K562 (cell line): ENCODE measurements around the gene GGT6. TPM values are rescaled to one million over a fixed set of nuclear protein-coding genes. Genes with fewer than 3 reads are reported as not detected.

Experiments
- ATAC-seq: fragments of 200-7000 bp; cut with Tn5 transposase; 3 replicates; pipeline ENCODE4 v1.9.1; 2020; ENCODE audit warnings: moderate library complexity
- BruUV-seq: library from RNA; stranded (reverse); fragments of 400-500 nt; replicated peaks from 2 replicates; lab custom pipeline; 2021; lab: Mats Ljungman, UMichigan
- CTCF ChIA-PET: fragments of 300-600 bp; formaldehyde crosslinking; extraction: SDS; loops from one replicate; lab custom pipeline; 2021; ENCODE audit warnings: low intra/inter-chr PET ratio; lab: Yijun Ruan, JAX
- POLR2A ChIA-PET: fragments of 300-600, 350-650 bp; sonication (Branson Sonifier 250); formaldehyde crosslinking; extraction: SDS; loops from one replicate; lab custom pipeline; 2021; ENCODE audit warnings: antibody characterized with exemption, inconsistent platforms; lab: Yijun Ruan, JAX
- DNase-seq, 4 experiments: peaks; one replicate each; pipeline versions ENCODE4 v3.0.0 to v3.0.0-alpha.2; 2011 to 2018; ENCODE audit warnings: low spot score in 3 of 4, mixed read lengths in 3 of 4; ENCODE audit errors: extremely low read depth in 1 of 4
- FAIRE-seq: peaks from 2 replicates; lab custom pipeline; 2011; peaks lifted over from hg19 to GRCh38; lab: Jason Lieb, UNC
- H2AFZ ChIP-seq: 2 replicates; pipeline ENCODE4 v1.6.0; 2011; ENCODE audit warnings: low read depth, low read length, control low read depth, inconsistent platforms
- H3K27ac ChIP-seq: fragments of 200-600 bp; 3 replicates; pipeline ENCODE4 v1.8.0; 2011; ENCODE audit warnings: low read depth, mild to moderate bottlenecking, control low read depth, inconsistent platforms, low read length, moderate library complexity, mixed read lengths; ENCODE audit errors: extremely low read depth
- H3K27me3 ChIP-seq, 2 experiments: fragments of 300-600 bp in 1 of 2; 2 replicates in 1 of 2; 3 replicates in 1 of 2; pipeline versions ENCODE4 v1.6.0 to v1.8.0; 2011; ENCODE audit warnings: inconsistent platforms in 2 of 2, low read length in 2 of 2, mild to moderate bottlenecking in 1 of 2, mixed read lengths in 1 of 2, moderate library complexity in 1 of 2; ENCODE audit not compliant: control insufficient read depth in 2 of 2, insufficient read depth in 2 of 2
- H3K36me3 ChIP-seq: fragments of 300-600 bp; 3 replicates; pipeline ENCODE4 v1.8.0; 2011; ENCODE audit warnings: mild to moderate bottlenecking, low read length, inconsistent platforms; ENCODE audit not compliant: control insufficient read depth, insufficient read depth
- H3K4me1 ChIP-seq, 2 experiments: fragments of 200-600 bp in 1 of 2; replicated peaks in 1 of 2; 2 replicates in 1 of 2; 3 replicates in 1 of 2; pipeline versions ENCODE4 v1.5.1 to v1.8.0; 2011; ENCODE audit warnings: inconsistent platforms in 2 of 2, low read length in 2 of 2, mild to moderate bottlenecking in 1 of 2, mixed read lengths in 1 of 2, moderate library complexity in 1 of 2; ENCODE audit not compliant: control insufficient read depth in 2 of 2, insufficient read depth in 2 of 2
- H3K4me2 ChIP-seq: 2 replicates; pipeline ENCODE4 v1.6.1; 2011; ENCODE audit warnings: low read length, control low read depth, inconsistent platforms, mixed read lengths; ENCODE audit not compliant: insufficient read depth
- H3K4me3 ChIP-seq: fragments of 200-600 bp; sonication (generic), shearing (Covaris generic); 2 replicates; pipeline ENCODE4 v1.5.1; 2016; ENCODE audit warnings: control low read depth, inconsistent platforms
- H3K79me2 ChIP-seq: fragments of 200-600 bp; 3 replicates; pipeline ENCODE4 v1.8.0; 2011; ENCODE audit warnings: low read length, inconsistent platforms; ENCODE audit not compliant: control insufficient read depth, insufficient read depth
- H3K9ac ChIP-seq, 2 experiments: 2 replicates each; pipeline versions ENCODE4 v1.6.0 to v1.6.1; 2011; ENCODE audit warnings: low read depth in 2 of 2, low read length in 2 of 2, control low read depth in 1 of 2, inconsistent platforms in 1 of 2, mild to moderate bottlenecking in 1 of 2, mixed read lengths in 1 of 2; ENCODE audit not compliant: insufficient read depth in 1 of 2
- H3K9me1 ChIP-seq: one replicate; pipeline ENCODE4 v1.6.0; 2011; ENCODE audit warnings: inconsistent platforms, mild to moderate bottlenecking, low read length, moderate library complexity; ENCODE audit not compliant: control insufficient read depth, insufficient read depth
- H3K9me3 ChIP-seq: replicated peaks from 2 replicates; pipeline ENCODE4 v1.5.1; 2011; ENCODE audit warnings: low read depth, low read length, inconsistent platforms; ENCODE audit not compliant: control insufficient read depth, insufficient read depth
- H4K20me1 ChIP-seq: replicated peaks from 2 replicates; pipeline ENCODE4 v1.6.1; 2011; ENCODE audit warnings: low read length, inconsistent platforms, mixed read lengths; ENCODE audit not compliant: control insufficient read depth, insufficient read depth
- ATF2 ChIP-seq: sonication (generic); formaldehyde crosslinking; IDR thresholded peaks from 2 replicates; pipeline ENCODE4 v1.8.1; 2022; ENCODE audit warnings: missing genetic modification reagents
- EP300 ChIP-seq: IDR thresholded peaks from 2 replicates; pipeline ENCODE4 v1.6.1; 2012; ENCODE audit warnings: low read length, improper control_type of control experiment
- FOS ChIP-seq: IDR thresholded peaks from 3 replicates; pipeline ENCODE4 v1.6.1; 2011; ENCODE audit not compliant: insufficient read length; ENCODE audit errors: extremely low read depth
- HMG20B ChIP-seq: fragments of 250-450 bp; sonication (Bioruptor Pico); IDR thresholded peaks from 2 replicates; pipeline ENCODE4 v1.5.0; 2021; ENCODE audit warnings: mild to moderate bottlenecking
- IRF9 ChIP-seq: fragments of 450-650 bp; IDR thresholded peaks from 2 replicates; pipeline ENCODE4 v1.6.1; 2016; ENCODE audit warnings: missing biosample characterization, missing genetic modification characterization
- NCOR1 ChIP-seq: fragments of 450-650 bp; IDR thresholded peaks from 2 replicates; pipeline ENCODE4 v1.6.1; 2016; ENCODE audit warnings: mild to moderate bottlenecking, moderate library complexity
- ZC3H4 ChIP-seq: sonication (generic); formaldehyde crosslinking; IDR thresholded peaks from 2 replicates; pipeline ENCODE4 v1.9.0; 2021; ENCODE audit warnings: missing genetic modification reagents, borderline replicate concordance
- ZKSCAN3 ChIP-seq: fragments of 250-450 bp; sonication (Bioruptor Pico); IDR thresholded peaks from 2 replicates; pipeline ENCODE4 v1.4.0; 2020
- ZNF740 ChIP-seq, 3 experiments: fragments of 200-800 bp in 1 of 3; sonication (Bioruptor generic) in 1 of 3; sonication (generic) in 1 of 3; formaldehyde crosslinking in 1 of 3; IDR thresholded peaks; 2 replicates each; pipeline versions ENCODE4 v1.6.1 to v1.8.0; 2016 to 2022; ENCODE audit warnings: mild to moderate bottlenecking in 2 of 3, missing compliant biosample characterization in 2 of 3, missing genetic modification characterization in 2 of 3, missing genetic modification reagents in 1 of 3
- WGBS: fragments of 100-300 bp; shearing (Covaris generic); methylation state at CpG from one replicate; pipeline ENCODE4 v1.1.6; 2016; ENCODE audit warnings: low coverage, mixed read lengths; ENCODE audit not compliant: insufficient coverage; ENCODE audit errors: missing lambda C conversion rate; 5-methylcytosine and 5-hydroxymethylcytosine counted together
- in situ Hi-C: fragments of 300-500 bp; cut with MboI; formaldehyde crosslinking; loops from 4 replicates; pipeline ENCODE4 v1.15.0; 2018; ENCODE audit warnings: inconsistent platforms, mixed read lengths
- intact Hi-C: fragments of 100-400 bp; cut with micrococcal nuclease; formaldehyde crosslinking; loops from 2 replicates; pipeline ENCODE4 v1.14.2; 2022
- polyA plus RNA-seq, 8 experiments: library from polyadenylated mRNA; depleted of rRNA in 4 of 8; stranded (reverse) in 5 of 8; unstranded in 3 of 8; fragments of >200 nt; fragmentation: Nextera tagmentation in 2 of 8; fragmentation: Illumina TruSeq in 1 of 8; extraction: Ambion mirVana in 2 of 8; extraction: Trizol in 1 of 8; gene quantifications; 2 replicates each; pipeline versions ENCODE4 v1.2.1 to v1.2.3, GENCODE V29; 2011 to 2014; ENCODE audit warnings: inconsistent platforms in 1 of 8, missing spikeins in 1 of 8
- total RNA-seq, 7 experiments: library from RNA; depleted of rRNA in 6 of 7; stranded (reverse); fragments of >200 nt in 6 of 7; fragmentation: Illumina TruSeq in 2 of 7; extraction: Trizol in 2 of 7; gene quantifications; 2 replicates each; pipeline versions ENCODE4 v1.2.1 to v1.2.3, GENCODE V29; 2011 to 2021; ENCODE audit warnings: low replicate concordance in 1 of 7

The GGT6 gene
- total and polyA plus RNA-seq, 9 of the 15 experiments (the other 6 are each of a cell fraction or from before 2014, with no cell fraction given): 0.09 TPM; not detected in 8

GRCh38 chr17:4584917-4585637 is 24.7 kb upstream of the GGT6 start:
- H3K9me3 ChIP-seq: no peaks in the 10 kb centered on the region
- H3K36me3 ChIP-seq: no peaks in the 10 kb centered on the region
- H3K79me2 ChIP-seq: no peaks in the 10 kb centered on the region
- intact Hi-C loops (no loop called here), in situ Hi-C loops (no loop called here)
- no peak overlapping the region for H2AFZ ChIP-seq
- H3K4me3 ChIP-seq: no peak overlapping the region
- CTCF ChIA-PET: no interaction called here
- H3K27me3 ChIP-seq: peaks cover 6 to 78% of the 10 kb centered on the region in 2 experiments; a peak in 3 of 5 replicates
- 49% methylated on average over 9 of the region's 57 CpGs for WGBS
- ATAC-seq (no peak), FAIRE-seq (no peak), DNase-seq (no peak)
- H4K20me1 ChIP-seq: peaks cover 3% of the 10 kb centered on the region; the same call in 1 of the 2 replicates
- POLR2A ChIA-PET: interaction anchor here (0.6 kb wide), 1 partner anchor 17 kb away, joined by 4 read pairs; no protein-coding TSS in a partner anchor
- H3K27ac ChIP-seq: no peak overlapping the region
- no TSS peak for BruUV-seq
- H3K4me2 ChIP-seq: no peak overlapping the region
- H3K9ac ChIP-seq: no peak overlapping the region
- peaks cover 6 to 25% of the 10 kb centered on the region in 2 experiments; a peak in 4 of 5 replicates for H3K4me1 ChIP-seq
- TF ChIP-seq FOS: no peak
- TF ChIP-seq ATF2 (CRISPR knock-in tag): no peak
- no peak for TF ChIP-seq HMG20B
- no peak for TF ChIP-seq ZC3H4 (CRISPR knock-in tag)
- no peak for TF ChIP-seq NCOR1
- no peak for TF ChIP-seq EP300
- no peak for TF ChIP-seq IRF9 (tag)
- no peak for TF ChIP-seq ZNF740 (CRISPR knock-in tag; IDR thresholded peaks at IDR 0.05)
- TF ChIP-seq ZNF740 (tag; IDR thresholded peaks at IDR 0.05): no peak
- no peak for TF ChIP-seq ZKSCAN3 (CRISPR knock-in tag)
- H3K9me1 ChIP-seq: no peaks in the 10 kb centered on the region
